Peyer's patch (tissue), 4 donors: ENCODE data around the gene CCDC185.

Experiments
- CTCF ChIP-seq, 6 experiments: fragments of 450-650 bp in 4 of 6; fragments of 200-600 bp in 2 of 6; sonication (generic) in 1 of 6; IDR thresholded peaks; one replicate each; pipeline ENCODE4 v1.5.1; 2017 to 2019; ENCODE audit warnings: antibody characterized with exemption in 6 of 6, mild to moderate bottlenecking in 3 of 6, moderate library complexity in 1 of 6
- POLR2A ChIP-seq, 2 donors: fragments of 450-650 bp; IDR thresholded peaks; one replicate each; pipeline ENCODE4 v1.5.1; 2017; ENCODE audit warnings: antibody characterized with exemption in 2 of 2, mild to moderate bottlenecking in 2 of 2, moderate library complexity in 2 of 2

GRCh38 chr1:223417444-223417843, 24.2 kb downstream of the CCDC185 start:
- no peak for TF ChIP-seq POLR2A (IDR thresholded peaks at IDR 0.05)
- no peak for TF ChIP-seq CTCF (IDR thresholded peaks at IDR 0.05)
